GM19395 (cell line): ENCODE measurements around the gene NUCB1.

Source experiments
- ATAC-seq: cut with Tn5 transposase; IDR thresholded peaks from one replicate; pipeline ENCODE4 v1.9.1; 2021; ENCODE audit warnings: mild to moderate bottlenecking, moderate library complexity; ENCODE audit not compliant: unreplicated experiment

NUCB1 gene

DNA sequence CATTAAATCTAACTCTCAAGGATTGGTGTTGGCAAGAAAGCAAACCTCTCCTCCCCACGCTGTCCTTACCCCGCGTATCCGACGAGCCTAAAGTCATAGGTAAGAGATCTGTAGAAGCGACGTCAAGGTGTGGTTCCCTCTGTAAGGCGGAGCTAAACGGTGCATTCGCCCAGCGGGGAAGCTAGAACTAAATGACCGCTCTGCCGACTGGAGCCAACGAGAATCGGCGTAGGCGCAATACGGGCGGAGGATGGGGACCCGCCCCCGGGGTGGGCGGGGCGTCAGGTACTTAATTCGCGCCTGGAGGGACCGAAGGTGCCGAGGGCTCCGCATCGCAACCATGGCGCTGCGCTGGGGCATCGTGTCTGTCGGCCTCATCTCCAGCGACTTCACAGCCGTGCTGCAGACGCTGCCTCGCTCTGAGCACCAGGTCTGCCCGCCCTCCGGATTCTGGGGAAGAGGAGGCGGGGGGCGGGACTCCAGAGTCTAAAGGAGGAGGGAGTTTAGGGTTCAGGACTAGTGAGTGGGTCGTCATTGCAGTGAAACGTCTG lies 33.3 kb downstream of the NUCB1 start, which contains the start of gene DHDH:
Gene DHDH (plus strand): TSS at position 318 of the 551 bp plus-strand sequence. CDS start 23 bp downstream, at position 341.
- no peak for ATAC-seq

DNA sequence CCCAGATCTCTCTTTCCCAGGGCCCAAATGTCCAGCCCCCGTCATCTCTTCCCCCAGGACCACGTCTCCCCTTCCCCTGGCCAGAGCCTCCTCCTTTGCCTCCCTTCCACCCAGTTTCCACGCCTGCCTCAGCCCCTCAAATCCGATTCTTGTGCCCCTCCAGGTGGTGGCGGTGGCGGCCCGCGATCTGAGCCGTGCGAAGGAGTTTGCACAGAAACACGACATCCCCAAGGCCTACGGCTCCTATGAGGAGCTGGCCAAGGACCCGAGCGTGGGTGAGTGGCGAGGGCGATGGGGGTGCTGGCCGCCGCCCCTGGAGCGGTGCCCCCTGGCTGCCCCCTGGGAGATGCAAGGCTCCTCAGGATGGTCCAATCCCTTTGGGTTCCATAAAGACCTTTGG lies 34.7 kb downstream of the NUCB1 start:
- no peak for ATAC-seq

DNA sequence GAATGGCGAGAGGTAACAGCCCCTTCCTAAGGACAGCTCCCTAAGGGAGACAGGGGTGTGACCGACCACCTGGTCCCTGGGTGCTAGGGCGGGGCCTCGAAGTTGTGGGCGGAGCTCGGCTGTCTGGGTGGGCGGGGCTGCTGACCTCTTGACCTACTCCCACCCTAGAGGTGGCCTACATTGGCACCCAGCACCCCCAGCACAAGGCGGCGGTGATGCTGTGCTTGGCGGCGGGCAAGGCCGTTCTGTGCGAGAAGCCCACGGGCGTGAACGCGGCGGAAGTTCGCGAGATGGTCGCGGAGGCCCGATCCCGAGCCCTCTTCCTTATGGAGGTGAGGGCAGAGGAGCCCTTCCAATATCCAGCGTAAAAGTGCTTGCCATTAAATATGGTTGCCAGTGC lies 35.8 kb downstream of the NUCB1 start:
- ATAC-seq: no peak

DNA sequence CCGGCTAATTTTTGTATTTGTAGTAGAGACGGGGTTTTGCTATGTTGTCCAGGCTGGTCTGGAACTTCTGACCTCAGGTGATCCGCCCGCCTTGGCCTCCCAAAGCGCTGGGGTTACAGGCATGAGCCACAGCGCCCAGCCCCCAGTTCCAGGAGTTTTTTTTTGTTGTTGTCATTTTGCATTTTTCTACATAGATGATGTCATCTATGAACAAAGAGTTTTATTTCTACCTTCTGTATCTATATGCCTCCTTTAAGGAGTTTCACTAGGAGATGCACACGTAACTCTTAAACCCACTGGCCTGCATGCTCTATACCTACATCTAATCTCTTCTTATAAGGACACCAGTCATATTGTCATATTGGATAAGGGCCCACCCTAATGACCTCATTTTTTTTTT lies 38.1 kb downstream of the NUCB1 start:
- ATAC-seq: no peak

DNA sequence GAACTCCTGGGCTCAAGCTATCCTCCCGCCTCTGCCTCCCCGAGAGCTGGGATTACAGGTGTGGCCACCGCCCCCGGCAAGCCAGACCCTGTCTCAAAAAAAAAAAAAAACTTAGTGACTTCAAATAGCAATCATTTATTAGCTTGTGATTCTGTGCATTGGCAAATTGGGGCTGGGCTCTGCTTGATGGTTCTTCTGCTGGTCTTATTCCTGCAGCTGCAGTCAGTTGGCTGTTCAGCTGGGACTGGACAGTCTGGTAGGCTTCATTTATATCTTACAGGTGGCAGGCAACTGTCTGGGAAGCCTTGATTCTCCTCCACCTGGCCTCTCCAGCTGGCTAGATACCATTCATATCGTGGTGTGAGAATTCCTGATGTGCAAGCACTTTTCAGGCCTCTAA lies 40.8 kb downstream of the NUCB1 start:
- ATAC-seq: no peak

DNA sequence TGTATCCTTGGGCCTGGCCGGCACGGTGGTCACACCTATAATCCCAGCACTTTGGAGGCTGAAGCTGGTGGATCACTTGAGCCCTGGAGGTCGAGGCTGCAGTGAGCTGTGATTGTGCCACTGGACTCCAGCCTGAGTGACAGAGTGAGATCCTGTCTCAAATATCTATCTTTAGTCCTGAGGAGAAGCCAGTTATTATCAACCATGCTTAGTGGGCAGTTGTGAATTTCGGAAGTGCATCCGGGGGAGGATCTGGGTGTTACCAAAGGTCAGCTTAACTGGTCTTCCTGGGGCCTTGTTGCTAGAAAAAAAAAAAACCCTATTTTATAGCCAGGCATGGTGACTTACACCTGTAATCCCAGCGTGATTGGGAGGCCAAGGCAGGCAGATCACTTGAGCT lies 43.0 kb downstream of the NUCB1 start:
- ATAC-seq: no peak

DNA sequence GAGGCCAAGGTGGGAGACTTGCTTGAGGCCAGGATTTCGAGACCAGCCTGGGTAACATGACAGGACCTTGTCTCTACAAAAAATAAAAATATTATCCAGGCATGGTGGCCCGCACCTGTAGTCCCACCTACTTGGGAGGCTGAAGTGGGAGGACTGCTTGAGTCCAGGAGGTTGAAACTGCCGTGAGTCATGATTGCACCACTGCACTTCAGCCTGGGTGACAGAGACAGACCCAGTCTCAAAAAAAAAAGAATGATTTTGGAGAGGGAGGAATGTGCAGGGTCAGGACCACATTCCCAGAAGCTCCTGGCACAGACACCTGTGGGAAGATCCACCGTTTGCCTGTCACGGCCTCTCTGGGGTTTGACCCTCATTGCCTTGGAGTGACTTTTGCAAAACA lies 45.3 kb downstream of the NUCB1 start:
- no peak for ATAC-seq

DNA sequence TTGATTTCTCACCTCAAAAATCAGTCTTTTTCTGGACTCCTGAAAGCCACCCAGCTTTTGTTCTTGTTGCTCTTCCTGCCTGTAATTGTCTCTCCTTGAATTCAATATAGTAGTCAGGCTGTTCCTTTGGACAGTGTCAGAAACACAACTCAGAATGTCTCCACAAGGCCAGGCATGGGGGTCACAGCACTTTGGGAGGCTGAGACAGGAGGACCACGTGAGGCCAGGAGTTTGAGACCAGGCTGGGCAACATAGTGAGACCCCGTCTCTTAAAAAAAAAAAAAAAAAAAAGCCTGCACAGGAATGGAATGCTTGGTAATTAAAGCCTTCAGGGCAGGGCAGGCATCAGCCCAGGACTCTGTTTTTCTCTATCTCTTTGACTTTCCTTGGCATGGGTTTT lies 45.7 kb downstream of the NUCB1 start:
- no peak for ATAC-seq

DNA sequence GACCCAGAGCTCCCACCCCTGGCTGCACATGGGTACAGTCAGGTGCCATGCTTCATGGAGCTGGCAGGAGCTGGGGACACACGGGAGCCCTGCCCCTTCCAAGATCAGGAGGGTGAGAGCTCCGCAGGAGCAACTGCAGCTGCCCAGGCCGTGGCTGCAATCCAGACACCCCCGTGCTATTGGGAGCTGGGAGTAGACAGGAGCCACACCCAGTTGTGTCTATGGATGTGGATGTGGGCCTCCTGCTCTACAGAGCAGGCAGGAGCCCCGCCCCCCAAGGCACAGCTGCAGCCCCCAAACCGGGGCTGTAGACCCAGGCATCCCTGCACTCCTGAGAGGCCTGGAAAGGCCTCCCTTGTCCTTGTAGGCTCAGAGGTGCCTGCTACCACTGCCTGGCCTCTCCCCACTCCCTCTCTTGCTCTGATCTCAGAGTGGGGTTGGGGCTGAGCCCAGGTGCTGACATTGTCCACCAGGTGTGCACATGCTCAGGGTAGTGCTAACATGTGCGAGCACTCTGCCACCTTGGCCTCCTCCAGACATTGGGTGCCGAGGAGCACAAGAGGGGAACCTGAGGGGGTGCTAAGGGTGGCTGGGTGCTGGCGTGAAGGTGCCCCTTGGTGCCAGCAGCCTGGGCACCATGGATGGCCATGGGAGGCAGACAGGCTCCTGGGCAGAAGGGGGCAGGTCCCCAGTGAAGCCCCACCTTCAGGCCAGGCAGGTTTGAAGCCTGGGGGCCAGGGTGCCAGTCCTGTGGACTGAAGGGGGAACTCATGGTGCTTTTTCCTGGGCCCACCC lies 46.5 kb downstream of the NUCB1 start:
- no peak for ATAC-seq

DNA sequence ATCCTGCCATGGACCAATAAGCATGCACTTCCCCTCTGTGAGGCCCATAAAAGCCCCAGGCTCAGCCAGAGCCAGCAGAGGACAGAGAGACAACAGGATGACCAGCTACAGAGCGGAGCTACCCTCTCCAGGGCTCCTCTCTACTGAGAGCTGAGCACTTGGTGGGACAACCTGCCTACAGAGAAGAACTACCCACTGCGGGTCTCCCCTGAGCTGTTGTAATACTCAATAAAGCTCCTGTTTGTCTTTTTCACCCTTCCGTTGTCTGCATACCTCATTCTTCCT lies 47.1 kb downstream of the NUCB1 start:
- ATAC-seq: no peak

DNA sequence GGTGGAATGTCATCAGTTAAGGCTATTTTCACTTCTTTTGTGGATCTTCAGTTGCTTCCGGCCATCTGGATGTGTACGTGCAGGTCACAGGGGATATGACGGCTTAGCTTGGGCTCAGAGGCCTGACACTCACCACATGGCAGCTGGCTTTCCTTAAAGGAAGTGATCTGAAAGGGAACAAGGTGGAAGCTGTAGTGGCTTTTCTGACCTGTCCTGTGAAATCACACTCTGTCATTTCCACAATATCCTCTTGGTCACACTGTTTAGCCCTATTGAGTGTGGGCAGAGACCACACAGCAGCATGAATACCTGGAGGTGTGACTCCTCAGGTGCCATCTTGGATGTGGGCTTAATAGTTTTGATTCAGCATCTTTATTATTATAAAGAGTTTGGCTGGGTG lies 50.0 kb downstream of the NUCB1 start:
- ATAC-seq: no peak

DNA sequence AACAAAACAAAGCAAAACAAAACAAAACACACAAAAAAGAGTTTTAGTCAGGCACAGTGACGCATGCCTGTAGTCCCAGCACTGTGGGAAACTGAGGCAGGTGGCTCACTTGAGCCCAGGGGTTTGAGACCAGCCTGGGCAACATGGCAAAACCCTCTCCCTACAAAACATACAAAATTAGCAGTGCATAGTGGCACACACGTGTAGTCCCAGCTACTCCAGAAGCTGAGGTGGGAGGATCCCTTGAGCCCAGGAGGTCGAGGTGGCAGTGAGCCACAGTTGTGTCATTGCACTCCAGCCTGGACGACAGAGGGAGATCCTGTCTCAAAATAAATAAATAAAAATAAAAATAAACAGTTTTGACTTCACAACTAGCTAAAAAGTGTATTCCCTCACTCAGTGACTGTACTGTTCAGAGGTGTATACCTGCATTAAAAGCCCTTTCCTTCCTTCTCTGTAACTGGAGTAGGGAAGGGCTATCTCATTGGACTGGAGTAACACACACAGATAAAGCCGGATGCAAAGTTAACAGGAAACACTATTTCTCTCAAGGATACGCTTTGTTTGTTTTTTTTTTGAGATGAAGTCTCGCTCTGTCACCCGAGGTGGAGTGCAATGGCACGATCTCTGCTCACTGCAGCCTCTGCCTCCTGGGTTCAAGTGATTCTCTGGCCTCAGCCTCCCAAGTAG lies 50.9 kb downstream of the NUCB1 start:
- ATAC-seq: no peak

DNA sequence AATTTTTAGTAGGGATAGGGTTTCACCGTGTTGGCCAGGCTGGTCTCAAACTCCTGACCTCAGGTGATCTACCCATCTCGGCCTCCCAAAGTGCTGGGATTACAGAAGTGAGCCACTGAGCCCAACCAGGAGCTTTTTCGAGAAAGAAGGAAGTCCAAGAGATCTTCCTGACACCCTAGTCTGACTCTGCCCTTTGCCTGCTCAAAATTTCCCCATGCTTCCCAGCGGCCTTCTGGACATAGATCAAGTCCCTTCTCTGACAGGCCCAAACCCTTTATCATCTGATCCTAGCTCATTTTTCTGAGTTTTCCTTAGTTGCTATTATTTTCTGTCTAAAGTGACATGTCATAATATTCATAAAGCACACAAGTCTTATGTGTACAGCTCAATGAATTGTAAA lies 53.0 kb downstream of the NUCB1 start:
- no peak for ATAC-seq

DNA sequence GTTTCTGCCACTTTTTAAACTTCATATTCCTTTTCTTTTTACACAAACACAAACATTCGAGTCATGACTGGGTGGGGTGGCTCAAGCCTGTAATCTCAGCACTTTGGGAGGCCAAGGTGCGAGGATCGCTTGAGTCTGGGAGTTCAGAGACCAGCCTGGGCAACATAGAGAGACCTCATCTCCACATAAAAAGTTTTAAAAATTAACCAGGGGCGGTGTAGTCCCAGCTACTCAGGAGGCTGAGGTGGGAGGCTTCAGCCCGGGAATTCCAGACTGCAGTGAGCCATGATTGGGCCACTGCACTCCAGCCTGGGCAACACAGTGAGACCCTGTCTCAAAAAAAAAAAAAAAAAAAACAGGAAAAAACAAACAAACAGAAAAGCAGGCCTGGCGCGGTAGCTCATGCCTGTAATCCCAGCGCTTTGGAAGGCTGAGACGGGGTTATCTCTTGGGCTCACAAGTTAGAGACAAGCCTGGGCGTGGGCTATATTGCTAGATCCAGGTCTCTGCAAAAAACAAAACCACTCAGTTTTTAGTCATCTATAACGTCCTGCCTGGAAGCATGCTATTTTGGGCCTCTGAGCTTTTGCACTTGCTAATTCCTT lies 54.0 kb downstream of the NUCB1 start:
- peak; percentile 9 for ATAC-seq

DNA sequence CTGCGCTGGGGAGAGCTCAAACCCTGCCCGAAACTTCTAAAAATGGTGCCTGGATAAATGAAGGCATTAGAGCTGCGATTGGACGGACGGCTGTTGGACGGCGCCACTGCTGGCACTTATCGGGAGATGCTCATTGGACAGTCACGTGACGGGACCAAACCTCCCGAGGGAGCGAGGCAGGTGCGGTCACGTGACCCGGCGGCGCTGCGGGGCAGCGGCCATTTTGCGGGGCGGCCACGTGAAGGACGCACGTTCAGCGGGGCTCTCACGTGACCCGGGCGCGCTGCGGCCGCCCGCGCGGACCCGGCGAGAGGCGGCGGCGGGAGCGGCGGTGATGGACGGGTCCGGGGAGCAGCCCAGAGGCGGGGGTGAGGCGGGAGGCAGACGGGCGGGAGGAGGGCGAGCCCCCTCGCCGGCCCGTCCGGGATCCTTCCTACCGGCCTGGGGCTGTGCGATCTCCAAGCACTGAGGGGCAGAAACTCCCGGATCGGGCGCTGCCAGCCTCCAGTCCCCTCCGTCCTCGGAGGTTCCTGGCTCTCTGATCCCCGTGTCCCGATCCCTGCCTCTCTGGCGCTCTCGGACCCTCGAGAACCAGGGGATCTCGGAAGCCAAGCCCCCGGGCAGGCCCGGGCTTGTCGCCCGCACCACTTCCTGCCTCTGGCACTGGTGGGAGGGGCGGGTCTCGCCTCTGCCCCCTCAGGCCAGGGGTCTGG lies 54.6 kb downstream of the NUCB1 start, which contains the start of gene BAX:
Gene BAX (plus strand): TSS at position 281 of the 713 bp plus-strand sequence. CDS start 54 bp downstream, at position 335.
- ATAC-seq: peak; percentile 74

DNA sequence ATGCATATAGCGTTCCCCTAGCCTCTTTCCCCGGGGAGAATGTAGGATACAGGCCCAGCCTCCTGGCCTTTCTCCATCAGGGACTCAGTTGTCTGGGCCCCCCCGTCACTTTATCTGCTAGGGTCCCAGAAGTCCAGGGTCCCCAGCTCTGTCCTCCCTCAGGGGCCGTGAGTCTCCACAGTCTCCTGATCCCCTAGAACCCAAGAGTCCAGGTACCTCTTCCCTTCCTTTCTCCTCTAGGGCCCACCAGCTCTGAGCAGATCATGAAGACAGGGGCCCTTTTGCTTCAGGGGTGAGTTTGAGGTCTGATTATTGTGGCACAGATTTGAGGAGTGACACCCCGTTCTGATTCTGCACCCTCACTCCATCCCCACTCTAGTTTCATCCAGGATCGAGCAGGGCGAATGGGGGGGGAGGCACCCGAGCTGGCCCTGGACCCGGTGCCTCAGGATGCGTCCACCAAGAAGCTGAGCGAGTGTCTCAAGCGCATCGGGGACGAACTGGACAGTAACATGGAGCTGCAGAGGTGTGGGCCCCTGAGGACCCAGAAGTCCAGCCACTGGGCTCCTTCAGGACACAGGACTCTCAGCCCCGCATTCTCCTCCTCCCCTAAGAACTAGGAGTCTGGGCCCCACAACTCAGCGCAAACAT lies 55.3 kb downstream of the NUCB1 start:
- ATAC-seq: no peak

DNA sequence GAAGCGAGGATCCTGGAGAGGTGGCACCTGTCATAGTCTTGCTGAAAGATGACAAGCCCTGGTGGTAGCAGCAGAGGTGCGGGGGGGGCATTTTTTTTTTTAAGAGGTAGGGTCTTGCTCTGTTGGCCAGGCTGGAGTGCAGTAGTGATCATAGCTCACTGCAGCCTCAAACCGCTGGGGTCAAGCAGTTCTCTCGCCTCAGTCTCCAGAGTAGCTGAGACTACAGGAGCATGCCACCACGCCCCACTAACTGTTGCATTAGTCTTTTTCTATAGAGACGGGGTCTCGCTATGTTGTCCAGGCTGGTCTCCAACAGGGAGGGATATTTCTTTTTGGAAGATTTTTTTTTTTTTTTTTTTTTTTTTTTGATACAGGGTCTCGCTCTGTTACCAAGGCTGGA lies 57.9 kb downstream of the NUCB1 start:
- ATAC-seq: no peak

DNA sequence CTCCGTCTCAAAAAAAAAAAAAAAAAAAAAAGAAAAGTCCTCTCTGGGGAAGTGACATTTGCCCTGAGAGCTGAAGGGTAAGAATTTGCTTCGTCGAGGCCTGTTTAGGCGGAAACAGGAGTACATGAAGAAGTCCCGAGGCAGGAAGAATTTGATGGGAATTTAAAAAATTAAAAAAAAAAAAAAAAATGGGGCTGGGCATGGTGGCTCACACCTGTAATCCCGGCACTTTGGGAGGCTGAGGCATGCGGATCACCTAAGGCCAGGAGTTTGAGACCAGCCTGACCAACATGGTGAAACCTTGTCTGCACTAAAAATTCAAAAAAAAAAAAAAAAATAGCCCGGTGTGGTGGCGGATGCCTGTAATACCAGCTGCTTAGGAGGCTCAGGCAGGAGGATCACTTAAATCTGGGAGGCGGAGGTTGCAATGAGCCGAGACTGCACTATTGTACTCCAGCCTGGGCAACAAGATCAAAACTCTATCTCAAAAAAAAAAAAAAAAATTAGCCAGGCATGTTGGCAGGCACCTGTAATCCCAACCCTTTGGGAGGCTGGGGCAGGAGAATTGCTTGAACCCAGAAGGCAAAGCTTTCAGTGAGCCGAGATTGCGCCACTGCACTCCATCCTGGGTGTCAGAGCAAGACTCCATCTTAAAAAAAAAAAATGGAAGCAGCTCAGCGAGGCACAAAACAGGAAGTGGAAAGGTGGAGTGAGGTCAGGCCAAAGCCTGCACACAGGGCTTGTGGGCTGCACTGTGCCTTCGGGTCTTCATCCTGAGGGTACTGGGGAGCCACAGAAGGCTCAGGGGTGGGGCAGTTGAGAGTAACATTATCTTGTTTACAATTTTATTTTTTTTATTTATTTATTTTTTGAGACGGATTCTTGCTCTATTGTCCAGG lies 59.5 kb downstream of the NUCB1 start:
- no peak for ATAC-seq

DNA sequence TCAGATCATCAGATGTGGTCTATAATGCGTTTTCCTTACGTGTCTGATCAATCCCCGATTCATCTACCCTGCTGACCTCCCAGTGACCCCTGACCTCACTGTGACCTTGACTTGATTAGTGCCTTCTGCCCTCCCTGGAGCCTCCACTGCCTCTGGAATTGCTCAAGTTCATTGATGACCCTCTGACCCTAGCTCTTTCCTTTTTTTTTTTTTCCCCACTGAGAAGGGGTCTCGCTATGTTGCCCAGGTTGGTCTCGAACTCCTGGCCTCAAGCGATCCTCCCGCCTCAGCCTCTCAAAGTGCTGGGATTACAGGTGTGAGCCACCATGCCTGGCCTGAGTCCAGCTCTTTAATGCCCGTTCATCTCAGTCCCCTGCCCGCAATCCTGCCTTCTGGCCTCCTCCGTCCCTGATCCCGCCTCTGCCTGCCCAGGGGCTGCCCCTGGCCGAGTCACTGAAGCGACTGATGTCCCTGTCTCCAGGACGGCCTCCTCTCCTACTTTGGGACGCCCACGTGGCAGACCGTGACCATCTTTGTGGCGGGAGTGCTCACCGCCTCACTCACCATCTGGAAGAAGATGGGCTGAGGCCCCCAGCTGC lies 61.0 kb downstream of the NUCB1 start:
- no peak for ATAC-seq
